HG03159 (cell line): ENCODE data around the gene MUC5B.

ENCODE experiments used
- ATAC-seq: cut with Tn5 transposase; IDR thresholded peaks from one replicate; pipeline ENCODE4 v1.9.1; 2021; ENCODE audit warnings: mild to moderate bottlenecking, moderate library complexity; ENCODE audit not compliant: unreplicated experiment

The MUC5B gene

GRCh38 chr11:1230456-1231395 lies 7.9 kb downstream of the MUC5B start:
- no peak for ATAC-seq

GRCh38 chr11:1231396-1232020 lies 8.6 kb downstream of the MUC5B start:
- no peak for ATAC-seq

DNA sequence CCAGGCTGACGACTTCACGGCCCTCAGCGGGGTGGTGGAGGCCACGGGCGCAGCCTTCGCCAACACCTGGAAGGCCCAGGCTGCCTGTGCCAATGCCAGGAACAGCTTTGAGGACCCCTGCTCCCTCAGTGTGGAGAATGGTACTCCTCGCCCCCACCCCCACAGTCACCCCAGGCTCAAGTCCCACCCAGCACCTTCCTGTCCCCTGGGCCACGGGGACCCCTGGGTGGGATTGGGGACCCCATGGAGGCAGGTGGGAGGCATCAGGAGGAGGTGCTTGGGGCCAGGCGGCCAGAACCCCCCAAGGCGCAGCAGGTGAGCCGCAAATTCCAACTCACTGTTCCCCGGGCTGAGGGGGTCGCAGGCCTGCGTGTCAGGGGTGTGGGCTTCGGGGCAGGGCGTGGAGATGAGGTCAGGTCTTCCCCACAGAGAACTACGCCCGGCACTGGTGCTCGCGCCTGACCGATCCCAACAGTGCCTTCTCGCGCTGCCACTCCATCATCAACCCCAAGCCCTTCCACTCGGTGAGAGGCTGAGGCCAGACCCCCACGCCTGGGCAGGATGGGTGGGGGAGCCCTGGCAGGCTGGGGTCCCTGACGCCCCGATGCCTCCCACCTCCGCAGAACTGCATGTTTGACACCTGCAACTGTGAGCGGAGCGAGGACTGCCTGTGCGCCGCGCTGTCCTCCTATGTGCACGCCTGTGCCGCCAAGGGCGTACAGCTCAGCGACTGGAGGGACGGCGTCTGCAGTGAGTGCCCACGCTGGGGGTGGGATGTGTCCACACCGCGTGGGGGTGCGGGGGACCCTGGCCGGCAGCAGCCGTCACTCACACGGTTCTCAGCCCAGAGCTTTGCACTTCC lies 9.4 kb downstream of the MUC5B start:
- ATAC-seq, result no peak

DNA sequence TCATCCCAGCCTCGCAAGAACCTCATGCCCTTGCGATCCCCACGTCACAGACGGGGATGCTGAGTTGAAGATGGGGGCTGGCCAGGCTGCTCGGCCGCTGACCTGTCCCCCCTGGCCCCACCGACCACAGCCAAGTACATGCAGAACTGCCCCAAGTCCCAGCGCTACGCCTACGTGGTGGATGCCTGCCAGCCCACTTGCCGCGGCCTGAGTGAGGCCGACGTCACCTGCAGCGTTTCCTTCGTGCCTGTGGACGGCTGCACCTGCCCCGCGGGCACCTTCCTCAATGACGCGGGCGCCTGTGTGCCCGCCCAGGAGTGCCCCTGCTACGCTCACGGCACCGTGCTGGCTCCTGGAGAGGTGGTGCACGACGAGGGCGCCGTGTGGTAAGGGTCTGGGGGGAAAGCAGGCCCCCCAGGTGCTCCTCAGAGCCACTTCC lies 10.0 kb downstream of the MUC5B start:
- ATAC-seq, result no peak

DNA sequence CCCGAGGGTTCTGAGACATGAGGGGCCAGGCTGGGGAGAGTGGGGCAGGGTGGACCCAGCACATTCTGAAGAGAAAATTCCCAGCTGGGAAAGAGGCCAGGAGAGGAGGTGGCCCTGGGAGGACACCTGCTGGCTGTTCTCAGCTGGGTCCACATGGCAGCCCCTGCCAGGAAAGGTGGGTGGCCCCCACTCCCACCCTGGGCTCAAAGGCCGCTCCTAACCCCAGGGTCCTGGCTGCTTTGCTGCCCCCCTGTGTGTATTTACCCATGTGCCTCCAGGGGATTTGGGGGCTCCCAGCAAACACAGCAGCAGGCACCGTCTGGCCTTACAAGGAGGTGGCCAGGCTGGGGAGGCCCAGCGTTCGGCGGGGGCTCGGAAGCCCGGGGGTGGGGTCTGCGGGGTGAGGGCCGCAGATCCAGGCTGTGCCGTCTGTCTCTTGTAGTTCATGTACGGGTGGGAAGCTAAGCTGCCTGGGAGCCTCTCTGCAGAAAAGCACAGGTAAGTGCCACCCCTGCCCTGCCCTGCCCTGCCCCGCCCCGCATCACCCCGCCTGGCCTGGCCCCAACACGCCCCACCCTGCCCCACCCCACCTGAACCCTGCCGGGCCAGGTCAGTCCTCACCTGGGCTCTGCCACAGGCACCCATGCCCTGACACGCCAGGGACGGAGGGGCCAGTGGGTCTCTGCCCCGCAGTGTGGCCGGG lies 10.6 kb downstream of the MUC5B start:
- ATAC-seq, result no peak

- ATAC-seq, result no peak
Observed at GRCh38 chr11:1234054-1234720, 11.3 kb downstream of the MUC5B start.

GRCh38 chr11:1234771-1235305 lies 12.0 kb downstream of the MUC5B start:
- ATAC-seq, result no peak

GRCh38 chr11:1235306-1235900 lies 12.5 kb downstream of the MUC5B start:
- no peak for ATAC-seq

DNA sequence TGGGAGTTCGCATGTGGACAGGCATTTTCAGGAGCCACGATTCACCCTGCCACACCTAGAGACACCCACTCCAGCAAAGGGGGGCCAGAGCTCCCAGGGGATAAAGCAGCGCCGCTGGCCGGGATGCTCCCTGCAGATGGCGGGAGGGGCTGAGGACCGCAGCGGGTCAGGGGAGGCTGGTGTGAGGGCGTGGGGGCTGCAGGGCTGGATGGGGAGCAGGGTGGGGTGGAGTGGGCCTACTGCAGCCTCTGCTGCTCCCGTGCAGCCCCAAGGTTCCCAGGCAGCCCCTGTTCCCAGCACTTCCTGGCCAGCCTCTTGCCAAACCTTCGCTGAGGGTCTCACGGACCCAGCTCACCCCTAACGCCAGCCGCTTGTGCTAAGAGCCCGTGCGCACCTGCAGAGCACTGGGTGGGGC lies 13.0 kb downstream of the MUC5B start:
- ATAC-seq, result no peak

- no peak for ATAC-seq
Observed at GRCh38 chr11:1236316-1237127, 13.7 kb downstream of the MUC5B start.

GRCh38 chr11:1237128-1237580 lies 14.3 kb downstream of the MUC5B start:
- ATAC-seq, result no peak

DNA sequence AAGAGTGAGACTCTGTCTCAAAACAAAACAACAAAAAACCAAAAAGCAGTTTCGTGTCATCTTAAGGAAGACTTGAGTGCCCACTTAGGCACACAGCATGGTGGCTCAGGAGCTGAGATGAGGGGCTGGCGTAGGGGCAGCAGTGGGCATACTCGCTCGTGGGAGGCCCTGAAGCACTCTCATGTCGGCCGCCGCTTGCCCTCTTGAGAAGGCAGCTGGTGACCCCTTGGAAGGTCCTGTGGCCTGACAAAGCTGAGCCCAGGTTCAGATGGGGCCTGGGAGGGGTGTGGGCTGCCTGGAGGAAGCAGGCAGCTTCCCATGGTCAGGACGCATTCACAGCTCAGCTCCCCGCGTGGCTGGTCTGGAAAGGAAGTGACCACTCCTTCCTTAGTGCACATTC lies 15.0 kb downstream of the MUC5B start:
- ATAC-seq, result no peak

DNA sequence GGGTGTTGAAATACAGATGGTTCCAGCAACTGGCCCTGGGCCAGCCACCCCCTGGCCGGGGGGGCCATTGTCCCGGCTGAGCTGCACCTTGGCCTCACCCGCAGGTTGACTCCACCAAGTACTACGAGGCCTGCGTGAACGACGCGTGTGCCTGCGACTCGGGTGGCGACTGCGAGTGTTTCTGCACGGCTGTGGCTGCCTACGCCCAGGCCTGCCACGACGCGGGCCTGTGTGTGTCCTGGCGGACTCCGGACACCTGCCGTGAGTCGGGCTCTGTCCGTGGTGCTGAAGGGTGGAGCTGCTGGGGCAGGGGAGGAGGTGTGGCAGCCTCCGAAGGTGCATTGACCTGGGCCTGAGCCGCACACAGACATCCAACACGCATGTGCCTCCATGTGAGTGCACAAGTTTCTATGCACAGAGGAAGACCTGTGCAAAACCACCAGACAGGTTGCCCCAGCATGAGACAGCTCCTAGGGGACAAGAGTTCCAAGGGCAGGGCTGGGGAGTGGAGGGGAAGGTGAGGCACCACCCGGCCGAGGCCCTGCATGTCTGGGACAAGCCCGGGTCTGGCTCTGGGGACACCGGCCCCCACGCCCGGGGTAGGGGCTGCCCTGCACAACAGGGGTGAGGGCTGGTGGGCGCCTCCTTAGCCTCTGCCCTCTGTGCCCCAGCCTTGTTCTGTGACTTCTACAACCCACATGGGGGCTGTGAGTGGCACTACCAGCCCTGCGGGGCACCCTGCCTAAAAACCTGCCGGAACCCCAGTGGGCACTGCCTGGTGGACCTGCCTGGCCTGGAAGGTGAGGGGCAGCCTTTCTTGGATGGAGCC lies 16.1 kb downstream of the MUC5B start:
- no peak for ATAC-seq

GRCh38 chr11:1239596-1240205 lies 16.8 kb downstream of the MUC5B start:
- no peak for ATAC-seq

DNA sequence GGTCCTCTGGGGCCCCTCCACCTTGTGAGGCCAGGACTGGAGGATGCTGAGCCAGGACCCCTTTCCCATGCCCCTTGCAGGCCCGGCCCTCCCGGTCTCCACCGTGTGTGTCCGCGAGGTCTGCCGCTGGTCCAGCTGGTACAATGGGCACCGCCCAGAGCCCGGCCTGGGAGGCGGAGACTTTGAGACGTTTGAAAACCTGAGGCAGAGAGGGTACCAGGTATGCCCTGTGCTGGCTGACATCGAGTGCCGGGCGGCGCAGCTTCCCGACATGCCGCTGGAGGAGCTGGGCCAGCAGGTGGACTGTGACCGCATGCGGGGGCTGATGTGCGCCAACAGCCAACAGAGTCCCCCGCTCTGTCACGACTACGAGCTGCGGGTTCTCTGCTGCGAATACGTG lies 17.9 kb downstream of the MUC5B start:
- no peak for ATAC-seq

- ATAC-seq, result no peak
Observed at GRCh38 chr11:1241706-1242105, 18.8 kb downstream of the MUC5B start.

GRCh38 chr11:1242289-1242688 lies 19.4 kb downstream of the MUC5B start:
- ATAC-seq, result no peak
